HuH-7.5 (cell line): Measurements from ENCODE around the gene TP73.
"Not testable (repeated sequence)": the region's sequence is repeated elsewhere in the genome, so short reads cannot be mapped to it uniquely, and the experiment has no call there.

ENCODE experiments used
- DNase-seq: peaks from one replicate; pipeline ENCODE4 v3.0.0; 2011; ENCODE audit warnings: low spot score

Gene TP73

GRCh38 chr1:3618881-3619671 lies 33.2 kb upstream of the TP73 start:
- peak; percentile 85 for DNase-seq

GRCh38 chr1:3620708-3621107 lies 31.6 kb upstream of the TP73 start:
- no peak for DNase-seq

DNA sequence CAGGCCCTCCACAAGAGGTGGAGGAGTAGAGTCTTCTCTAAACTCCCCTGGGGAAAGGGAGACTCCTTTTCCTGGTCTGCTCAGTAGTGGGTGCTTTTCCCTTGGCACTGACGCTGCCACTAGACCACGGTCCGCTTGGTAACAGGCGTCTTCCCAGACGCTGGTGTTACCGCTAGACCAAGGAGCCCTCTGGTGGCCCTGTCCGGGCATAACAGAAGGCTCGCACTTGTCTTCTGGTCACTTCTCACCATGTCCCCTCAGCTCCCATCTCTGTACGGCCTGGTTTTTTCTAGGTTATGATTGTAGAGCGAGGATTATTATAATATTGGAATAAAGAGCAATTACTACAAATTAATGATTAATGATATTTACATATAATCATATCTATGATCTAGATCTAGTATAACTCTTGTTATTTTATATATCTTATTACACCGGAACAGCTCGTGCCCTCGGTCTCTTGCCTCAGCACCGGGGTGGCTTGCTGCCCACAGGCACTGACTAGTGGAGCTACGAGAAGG lies 31.1 kb upstream of the TP73 start:
- not testable (repeated sequence) for DNase-seq

- DNase-seq = not testable (repeated sequence)
Measured at GRCh38 chr1:3622102-3622501, 30.2 kb upstream of the TP73 start.

DNA sequence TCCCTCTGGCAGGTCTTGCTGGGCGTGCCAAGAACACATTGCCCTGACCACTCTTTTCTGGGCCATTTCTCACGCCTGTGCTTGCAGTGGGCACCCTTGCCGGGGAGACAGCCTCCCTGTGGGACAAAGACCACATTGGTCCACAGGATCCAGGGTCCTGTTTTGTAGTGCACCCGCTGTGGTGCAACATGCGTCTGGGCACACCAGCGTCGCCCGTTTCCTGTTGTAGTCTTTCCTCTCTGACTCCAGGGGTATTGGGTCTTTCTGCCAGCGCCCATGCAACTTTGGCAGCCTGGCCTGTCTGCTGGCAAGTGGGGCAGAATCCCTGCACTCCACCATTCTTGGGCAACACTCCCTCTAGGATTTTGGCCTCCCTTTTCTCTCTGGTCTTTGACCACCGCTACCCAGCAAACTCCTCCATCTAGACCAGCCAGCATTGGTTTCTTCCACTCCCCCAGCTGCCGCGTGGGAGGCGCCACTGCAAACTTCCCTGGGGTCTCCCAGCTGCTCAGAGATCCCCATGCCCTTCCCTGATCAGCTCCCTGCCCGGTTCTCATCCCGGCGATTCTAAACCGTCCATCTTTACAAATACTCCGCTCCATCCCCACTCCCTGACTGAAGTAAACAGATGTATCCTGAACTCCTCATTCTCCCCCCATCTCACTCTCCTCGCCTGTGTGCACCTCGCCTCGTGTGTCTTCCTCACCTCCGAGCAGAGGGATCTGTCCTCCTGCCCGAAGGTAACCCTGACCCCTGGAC lies 28.7 kb upstream of the TP73 start:
- DNase-seq = no peak

- DNase-seq = peak; percentile 98
Measured at GRCh38 chr1:3624200-3625136, 27.8 kb upstream of the TP73 start, which contains the start of gene TPRG1L. TSS of gene TPRG1L (plus strand) at chr1:3625015. CDS start at chr1:3625073, 58 bp downstream.

DNA sequence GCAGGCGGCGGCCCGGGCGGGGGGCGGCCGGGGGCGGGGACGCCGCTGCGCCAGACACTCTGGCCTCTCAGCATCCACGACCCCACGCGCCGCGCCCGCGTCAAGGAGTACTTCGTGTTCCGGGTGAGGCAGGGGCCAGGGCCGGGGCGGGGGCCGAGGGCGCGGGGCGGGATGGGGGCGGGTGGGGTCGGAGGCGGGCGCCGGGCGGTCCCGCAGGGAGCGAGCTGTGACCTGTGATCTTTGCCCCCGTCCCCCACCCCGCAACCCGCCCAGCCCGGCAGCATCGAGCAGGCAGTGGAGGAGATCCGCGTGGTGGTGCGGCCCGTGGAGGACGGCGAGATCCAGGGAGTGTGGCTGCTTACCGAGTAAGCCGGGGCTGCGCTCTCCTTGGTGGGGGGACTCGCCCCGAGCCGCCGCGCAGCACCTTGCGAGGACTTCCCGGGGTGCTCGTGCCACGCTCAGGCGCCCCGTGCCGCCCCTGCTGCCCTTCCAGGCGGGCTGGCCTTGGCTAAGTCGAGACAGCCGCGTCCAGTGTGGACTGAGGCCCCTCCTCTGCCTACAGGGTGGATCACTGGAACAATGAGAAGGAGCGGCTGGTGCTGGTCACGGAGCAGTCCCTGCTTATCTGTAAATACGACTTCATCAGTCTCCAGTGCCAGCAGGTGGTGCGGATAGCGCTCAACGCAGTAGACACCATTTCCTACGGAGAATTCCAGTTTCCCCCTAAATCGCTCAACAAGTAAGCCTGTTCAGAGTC lies 27.0 kb upstream of the TP73 start:
- peak; percentile 79 for DNase-seq

DNA sequence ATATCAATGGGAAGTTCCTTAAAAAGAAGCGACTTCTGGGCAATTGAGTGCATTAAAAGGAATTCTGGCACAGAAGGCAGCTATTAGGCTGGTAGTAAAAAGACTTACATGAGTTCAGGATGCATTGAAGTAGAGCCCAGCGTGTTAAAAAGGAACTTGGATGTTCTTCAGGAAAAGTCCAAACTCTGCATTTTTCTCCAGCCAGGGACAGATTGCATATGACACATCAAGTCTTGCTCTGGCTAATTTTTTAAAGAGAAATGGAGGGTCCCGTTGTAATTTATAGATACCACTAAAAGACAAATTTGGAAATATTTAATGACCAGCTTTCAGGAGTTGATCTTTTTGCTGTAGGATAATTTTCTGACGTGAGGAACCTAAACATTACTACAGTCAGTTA lies 26.3 kb upstream of the TP73 start:
- no peak for DNase-seq

GRCh38 chr1:3627515-3628253 lies 24.6 kb upstream of the TP73 start:
- no peak for DNase-seq

DNA sequence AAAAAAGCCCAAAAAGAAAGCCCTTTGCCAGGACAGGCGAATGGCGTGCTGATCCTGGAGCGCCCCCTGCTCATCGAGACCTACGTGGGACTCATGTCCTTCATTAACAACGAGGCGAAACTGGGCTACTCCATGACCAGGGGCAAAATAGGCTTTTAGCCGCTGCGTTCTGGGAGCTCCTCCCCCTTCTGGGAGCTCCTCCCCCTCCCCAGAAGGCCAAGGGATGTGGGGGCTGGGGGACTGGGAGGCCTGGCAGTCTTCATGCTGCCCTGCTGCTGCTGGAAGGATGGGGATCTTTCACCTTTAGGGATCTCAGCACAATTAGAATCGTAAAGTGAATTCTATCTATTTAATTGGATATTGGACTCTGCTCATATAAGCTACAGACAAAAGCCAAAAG lies 23.9 kb upstream of the TP73 start:
- DNase-seq = no peak

DNA sequence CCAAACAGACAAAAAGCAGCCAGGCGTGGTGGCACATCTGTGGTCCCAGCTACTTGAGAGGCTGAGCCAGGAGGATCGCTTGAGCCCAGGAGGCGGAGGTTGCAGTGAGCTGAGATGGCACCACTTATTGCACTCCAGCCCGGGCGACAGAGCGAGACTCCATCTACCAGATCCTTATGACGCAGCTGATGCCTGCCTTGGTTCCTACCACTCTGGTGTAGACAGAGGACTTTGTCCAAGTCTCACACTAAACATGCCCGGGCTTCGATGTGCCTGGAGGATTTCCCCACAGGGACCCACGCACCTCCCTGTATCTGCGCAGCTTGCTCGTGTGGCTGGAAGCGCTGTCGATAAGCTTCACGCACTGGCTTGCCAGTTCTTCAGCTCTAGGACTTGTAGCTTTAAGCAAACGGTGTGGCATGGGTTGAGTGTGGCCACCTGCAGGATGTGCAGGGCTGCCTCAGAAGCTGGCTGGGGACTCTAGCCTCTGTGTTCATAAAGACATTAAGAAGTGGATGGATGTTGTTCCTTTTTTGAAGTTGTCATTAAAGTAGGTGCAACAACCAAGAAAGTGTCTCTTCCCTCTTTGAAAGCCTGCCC lies 22.7 kb upstream of the TP73 start:
- DNase-seq = no peak

DNA sequence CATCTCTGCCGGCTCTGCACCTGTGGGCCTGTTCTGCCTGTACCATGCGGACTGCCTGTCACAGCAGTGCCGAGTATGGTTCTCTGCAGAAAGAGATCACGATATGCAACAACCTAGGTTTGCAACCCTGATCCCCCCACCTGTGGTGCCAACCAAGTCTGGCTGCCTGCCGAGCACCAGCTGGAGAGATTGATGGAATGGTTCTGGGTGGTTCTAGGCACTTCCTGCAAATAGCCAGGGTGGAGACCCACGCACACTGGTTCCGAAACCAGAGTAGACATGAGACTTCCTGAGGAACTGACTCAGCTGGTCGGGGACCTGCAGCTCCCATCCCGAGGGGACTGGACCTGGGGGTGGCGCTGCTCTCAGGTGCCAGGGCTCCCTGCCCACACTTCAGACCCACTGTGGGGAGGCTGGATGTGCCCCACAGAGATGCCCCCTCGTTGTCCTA lies 22.1 kb upstream of the TP73 start:
- no peak for DNase-seq

GRCh38 chr1:3630914-3631313 lies 21.4 kb upstream of the TP73 start:
- DNase-seq = no peak

- DNase-seq = no peak
Measured at GRCh38 chr1:3631320-3632260, 20.7 kb upstream of the TP73 start.

DNA sequence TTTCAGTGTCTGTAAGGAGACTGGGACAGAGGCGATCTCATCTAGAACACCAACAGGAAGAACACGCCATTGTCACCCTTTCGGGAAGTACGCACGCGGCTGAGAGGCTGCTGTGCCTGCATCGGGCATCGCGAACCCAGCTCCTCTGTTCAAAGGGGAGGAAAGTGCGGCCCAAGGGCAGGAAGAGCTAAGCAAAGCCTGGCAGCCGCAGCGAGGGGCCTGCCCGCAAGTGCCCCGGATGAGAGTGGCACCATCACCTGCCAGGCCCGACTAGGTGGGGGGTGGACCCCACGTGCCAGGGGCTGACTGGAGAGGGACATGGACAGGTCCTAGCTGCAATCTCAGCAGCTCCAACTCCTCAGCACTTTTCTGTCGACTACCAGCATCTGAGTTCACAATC lies 20.0 kb upstream of the TP73 start:
- DNase-seq = no peak

DNA sequence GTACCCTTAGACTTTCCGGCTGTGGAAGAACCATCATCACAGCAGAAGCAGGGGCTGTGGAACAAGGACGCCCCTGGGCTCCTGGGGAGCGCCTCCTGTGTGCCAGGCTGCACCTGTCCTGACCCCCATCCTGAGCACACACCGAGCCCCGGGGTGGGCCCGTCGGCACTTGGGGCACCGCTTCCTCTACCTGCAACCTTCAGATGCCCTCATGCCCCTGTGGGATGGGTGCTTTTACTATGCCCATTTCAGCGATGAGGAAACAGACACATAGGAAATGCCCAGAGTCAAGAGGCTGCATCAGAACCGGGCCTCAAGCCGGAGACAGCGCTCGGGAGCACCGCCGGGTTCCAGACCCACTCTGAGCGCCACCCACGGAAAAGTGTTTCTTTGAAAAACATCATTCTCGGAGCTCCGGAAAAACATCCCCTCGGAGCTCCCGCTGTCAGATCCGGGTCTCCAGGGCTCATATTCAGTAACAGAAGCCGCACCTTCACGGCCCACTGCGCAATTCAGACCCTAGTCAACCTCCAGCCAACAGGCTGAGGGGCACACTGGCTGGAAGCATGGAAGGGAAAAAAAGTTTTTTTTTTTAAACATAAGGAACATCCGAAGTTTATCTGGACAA lies 19.5 kb upstream of the TP73 start:
- no peak for DNase-seq

GRCh38 chr1:3633344-3634058 lies 18.8 kb upstream of the TP73 start:
- no peak for DNase-seq
